Neural cell (in vitro differentiated cells): Measurements from ENCODE around the gene DLAT. TPM values are rescaled to one million over a fixed set of nuclear protein-coding genes. Genes with fewer than 3 reads are reported as not detected.

Experiments used
- H2AFZ ChIP-seq: fragments of 200-600, 300-800 bp; sonication (generic), shearing (Covaris generic); 2 replicates; pipeline ENCODE4 v1.6.0; 2014; ENCODE audit warnings: low read depth, mild to moderate bottlenecking, antibody characterized with exemption, low read length, moderate library complexity
- H3F3A ChIP-seq: fragments of 200-600 bp; shearing (Covaris generic); 2 replicates; pipeline ENCODE4 v1.6.1; 2016; ENCODE audit warnings: mild to moderate bottlenecking, moderate library complexity, mixed read lengths, antibody characterized with exemption, low read length; ENCODE audit not compliant: insufficient read depth, poor library complexity, severe bottlenecking
- H3K27ac ChIP-seq: fragments of 200-600, 300-800 bp; sonication (generic), shearing (Covaris generic); 2 replicates; pipeline ENCODE4 v1.5.1; 2014; ENCODE audit warnings: mild to moderate bottlenecking, low read length, moderate library complexity
- H3K27me3 ChIP-seq: fragments of 300-800, 200-600 bp; sonication (generic), shearing (Covaris generic); 2 replicates; pipeline ENCODE4 v1.6.0; 2014; ENCODE audit warnings: mild to moderate bottlenecking, low read depth, low read length, moderate library complexity; ENCODE audit not compliant: insufficient read depth
- H3K36me3 ChIP-seq: fragments of 300-800, 200-600 bp; sonication (generic), shearing (Covaris generic); 2 replicates; pipeline ENCODE4 v1.5.1; 2014; ENCODE audit warnings: mild to moderate bottlenecking, antibody characterized with exemption, low read length, moderate library complexity; ENCODE audit not compliant: insufficient read depth
- H3K4me2 ChIP-seq: fragments of 300-800, 200-600 bp; sonication (generic), shearing (Covaris generic); 2 replicates; pipeline ENCODE4 v1.6.0; 2014; ENCODE audit warnings: mild to moderate bottlenecking, low read length
- H3K4me3 ChIP-seq: fragments of 300-800, 200-600 bp; sonication (generic), shearing (Covaris generic); 2 replicates; pipeline ENCODE4 v1.5.1; 2014; ENCODE audit warnings: mild to moderate bottlenecking, low read length, moderate library complexity
- H3K79me2 ChIP-seq: fragments of 200-600 bp; shearing (Covaris generic); replicated peaks from 2 replicates; pipeline ENCODE4 v1.6.0; 2014; ENCODE audit warnings: mild to moderate bottlenecking, low read length, moderate library complexity; ENCODE audit not compliant: insufficient read depth
- H3K9ac ChIP-seq: fragments of 300-800, 200-600 bp; sonication (generic), shearing (Covaris generic); 2 replicates; pipeline ENCODE4 v1.6.1; 2016; ENCODE audit warnings: mild to moderate bottlenecking, low read length, mixed read lengths
- H3K9me2 ChIP-seq: fragments of 200-600 bp; shearing (Covaris generic); 2 replicates; pipeline ENCODE4 v1.6.1; 2016; ENCODE audit warnings: mild to moderate bottlenecking, low read length, mixed read lengths; ENCODE audit not compliant: insufficient read depth
- H3K9me3 ChIP-seq: fragments of 200-600, 300-800 bp; sonication (generic), shearing (Covaris generic); 2 replicates; pipeline ENCODE4 v1.6.1; 2016; ENCODE audit warnings: mild to moderate bottlenecking, mixed run types, low read length, moderate library complexity, mixed read lengths
- H4K20me1 ChIP-seq: fragments of 200-600 bp; shearing (Covaris generic); 2 replicates; pipeline ENCODE4 v1.6.1; 2016; ENCODE audit warnings: mild to moderate bottlenecking, mixed run types; ENCODE audit not compliant: insufficient read depth
- CTCF ChIP-seq: fragments of 450-650 bp; IDR thresholded peaks from 2 replicates; pipeline ENCODE4 v1.5.1; 2014; ENCODE audit warnings: antibody characterized with exemption, mild to moderate bottlenecking, moderate library complexity; ENCODE audit not compliant: poor library complexity, severe bottlenecking
- EP300 ChIP-seq: fragments of 450-650 bp; conservative IDR thresholded peaks from 2 replicates; pipeline ENCODE4 v1.6.1; 2014; ENCODE audit warnings: antibody characterized with exemption, mild to moderate bottlenecking, moderate library complexity; ENCODE audit not compliant: poor library complexity, severe bottlenecking
- EZH2 ChIP-seq: fragments of 200-600, 300-800 bp; shearing (Covaris generic), sonication (generic); IDR thresholded peaks from 2 replicates; pipeline ENCODE4 v1.6.1; 2014; ENCODE audit warnings: antibody characterized with exemption, low read length, borderline replicate concordance, mild to moderate bottlenecking; ENCODE audit not compliant: insufficient read depth, poor library complexity, severe bottlenecking
- MXI1 ChIP-seq: fragments of 450-650 bp; conservative IDR thresholded peaks from 2 replicates; pipeline ENCODE4 v1.6.1; 2014; ENCODE audit warnings: antibody characterized with exemption, mild to moderate bottlenecking; ENCODE audit not compliant: poor library complexity, severe bottlenecking
- POLR2AphosphoS5 ChIP-seq: IDR thresholded peaks from 2 replicates; pipeline ENCODE4 v1.6.1; 2012
- RAD21 ChIP-seq: fragments of 450-650 bp; conservative IDR thresholded peaks from 2 replicates; pipeline ENCODE4 v1.6.1; 2014; ENCODE audit warnings: antibody characterized with exemption, mild to moderate bottlenecking, moderate library complexity
- REST ChIP-seq: IDR thresholded peaks from 2 replicates; pipeline ENCODE4 v1.6.1; 2012; ENCODE audit warnings: borderline replicate concordance
- SMC3 ChIP-seq: fragments of 450-650 bp; conservative IDR thresholded peaks from 2 replicates; pipeline ENCODE4 v1.6.1; 2014; ENCODE audit warnings: antibody characterized with exemption, mild to moderate bottlenecking, moderate library complexity; ENCODE audit not compliant: poor library complexity
- TAF1 ChIP-seq: IDR thresholded peaks from 2 replicates; pipeline ENCODE4 v1.6.1; 2012; ENCODE audit warnings: low read depth
- polyA plus RNA-seq: library from polyadenylated mRNA; depleted of rRNA; stranded (reverse); fragments of >200 nt; gene quantifications from 2 replicates; pipeline ENCODE4 v1.2.3, GENCODE V29; 2014

DLAT gene
- polyA plus RNA-seq, 1 donor from 2014 or later: 38.3 TPM

DNA sequence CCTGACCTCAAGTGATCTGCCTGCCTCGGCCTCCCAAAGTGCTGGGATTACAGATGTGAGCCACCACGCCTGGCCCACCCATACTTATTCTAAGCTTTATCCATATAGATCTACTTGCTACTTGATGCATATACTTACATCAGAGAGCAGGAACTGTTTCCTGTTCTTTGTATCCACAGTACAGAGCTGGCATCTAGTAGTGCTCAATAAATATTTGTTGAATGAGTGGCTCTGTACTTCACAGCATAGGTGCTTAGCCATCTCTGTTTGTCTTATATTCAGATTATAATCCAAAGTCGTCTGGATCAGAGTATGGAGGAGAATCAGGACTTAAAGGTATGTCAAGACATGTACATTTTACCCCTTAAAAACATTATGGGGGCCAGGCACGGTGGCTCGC, 38.6 kb upstream of the DLAT start:
- H3K27ac ChIP-seq: no peak overlapping the region
- no peak overlapping the region for H3K9ac ChIP-seq
- H3F3A ChIP-seq: no peaks in the 10 kb centered on the region
- no peaks in the 10 kb centered on the region for H4K20me1 ChIP-seq
- no peak overlapping the region for H3K4me2 ChIP-seq
- no peaks in the 10 kb centered on the region for H3K9me2 ChIP-seq
- H2AFZ ChIP-seq: no peak overlapping the region
- H3K79me2 ChIP-seq: no peaks in the 10 kb centered on the region
- H3K4me3 ChIP-seq: no peak overlapping the region
- TF ChIP-seq SMC3 (no peak), MXI1 (no peak), EP300 (no peak), CTCF (no peak), TAF1 (no peak), EZH2 (no peak), RAD21 (no peak), POLR2AphosphoS5 (no peak), REST (no peak)
- H3K9me3 ChIP-seq: no peaks in the 10 kb centered on the region
- H3K36me3 ChIP-seq: no peaks in the 10 kb centered on the region
- H3K27me3 ChIP-seq: no peaks in the 10 kb centered on the region

GRCh38 chr11:111990381-111990780, 34.8 kb upstream of the DLAT start:
- Histone ChIP-seq H3K9me2 (no peaks in the 10 kb centered on the region), H4K20me1 (no peaks in the 10 kb centered on the region), H3K4me2 (no peak overlapping the region), H3K9ac (no peak overlapping the region), H3K79me2 (no peaks in the 10 kb centered on the region), H3F3A (no peaks in the 10 kb centered on the region), H3K27me3 (no peaks in the 10 kb centered on the region), H3K9me3 (no peaks in the 10 kb centered on the region), H3K4me3 (no peak overlapping the region), H2AFZ (no peak overlapping the region), H3K36me3 (no peaks in the 10 kb centered on the region), H3K27ac (no peak overlapping the region)
- TF ChIP-seq EZH2 (no peak), SMC3 (no peak), POLR2AphosphoS5 (no peak), CTCF (no peak), REST (no peak), RAD21 (no peak)
